C4-2B (cell line): ENCODE results near the gene SLC38A1.

Experiments used
- CTCF ChIP-seq: fragments of 450-650 bp; conservative IDR thresholded peaks from 2 replicates; pipeline ENCODE4 v1.5.1; 2017; ENCODE audit warnings: mild to moderate bottlenecking
- ZFX ChIP-seq: fragments of 450-650 bp; IDR thresholded peaks from 2 replicates; pipeline ENCODE4 v1.6.1; 2017

DNA sequence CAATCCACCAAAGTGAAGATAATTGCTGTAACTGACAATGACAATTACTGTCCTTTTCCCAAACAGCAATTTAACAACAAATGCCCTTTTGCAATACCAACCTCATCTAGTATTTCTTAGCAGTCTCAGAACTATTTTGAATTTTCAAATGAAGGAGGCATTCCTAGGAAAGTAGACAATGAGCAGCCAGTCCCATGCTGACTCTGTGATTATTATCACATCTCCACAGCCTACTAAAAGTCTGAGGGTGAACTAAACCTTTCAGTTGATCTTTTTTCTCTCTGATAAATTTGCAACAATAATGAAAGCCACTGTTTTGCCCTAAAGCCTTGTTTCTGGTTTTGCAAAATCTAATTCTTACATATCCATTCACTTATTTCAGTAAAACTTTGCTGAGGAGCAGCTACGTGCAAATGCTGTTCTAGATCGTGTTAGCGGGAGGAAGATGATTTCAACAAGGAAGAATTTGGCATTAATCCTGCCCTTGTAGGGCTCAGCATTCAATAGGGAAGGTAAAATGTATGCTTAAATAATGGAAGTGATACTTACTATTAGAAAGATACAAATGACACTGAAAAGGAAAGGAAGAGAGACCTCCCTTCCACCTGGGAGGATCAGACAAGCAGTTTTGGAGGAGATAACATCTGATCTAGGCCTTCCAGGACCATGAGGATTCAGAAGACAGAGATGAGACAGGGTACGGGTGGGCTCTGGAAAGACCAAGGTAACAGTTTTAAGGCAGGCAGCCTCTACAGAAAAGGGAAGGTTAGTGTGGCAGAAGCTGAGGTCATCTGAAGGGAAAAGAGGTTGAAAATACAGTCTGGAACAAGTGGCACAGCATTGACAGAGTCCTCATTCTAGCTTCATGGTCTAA is 47.4 kb downstream of the SLC38A1 start:
- TF ChIP-seq CTCF (no peak), ZFX (no peak)
